ENCODE measurements around the gene OGFOD1. TPM values are rescaled to one million over a fixed set of nuclear protein-coding genes. Genes with fewer than 3 reads are reported as not detected.
A peak's percentile ranks its signal among the peaks of the same experiment; 100 is the strongest.

Gene OGFOD1
- polyA plus RNA-seq, 1 donor = 37.6 TPM

DNA sequence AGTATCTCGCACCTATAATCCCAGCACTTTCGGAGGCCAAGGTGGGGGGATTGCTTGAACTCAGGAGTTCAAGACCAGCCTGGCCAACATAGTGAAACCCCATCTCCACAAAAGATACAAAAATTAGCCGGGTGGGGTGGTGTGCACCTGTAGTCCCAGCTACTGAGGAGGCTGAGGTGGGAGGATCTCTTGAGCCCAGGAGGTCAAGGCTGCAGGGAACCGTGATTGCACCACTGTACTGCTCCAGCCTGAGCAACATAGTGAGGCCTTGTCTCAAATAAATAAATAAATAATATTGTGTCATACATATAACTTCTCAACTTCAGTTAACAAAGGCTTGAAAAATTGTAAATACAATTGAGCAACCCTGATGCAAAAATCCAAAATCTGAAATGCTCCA lies 34.2 kb upstream of the OGFOD1 start:
- H3K27ac ChIP-seq (ENCODE audit: low read length) = no peak overlapping the region
- H3K9me3 ChIP-seq (ENCODE audit: control insufficient read depth, low read depth, low read length) = no peaks in the 10 kb centered on the region
- no peaks in the 10 kb centered on the region for H3K4me1 ChIP-seq (ENCODE audit: control insufficient read depth, insufficient read depth, low read length)
- H3K4me3 ChIP-seq (ENCODE audit: low read length) = no peak overlapping the region
- H3K36me3 ChIP-seq (ENCODE audit: control insufficient read depth, insufficient read depth, low read length) = peaks cover 9% of the 10 kb centered on the region
- WGBS (ENCODE audit: insufficient coverage, low lambda C conversion rate) = no CpG with 5 or more reads among the region's 4 CpGs
- DNase-seq = no peak
- no peaks in the 10 kb centered on the region for H3K27me3 ChIP-seq (ENCODE audit: control insufficient read depth, insufficient read depth, low read length)

- peaks cover 3% of the 10 kb centered on the region for H3K4me1 ChIP-seq (ENCODE audit: control insufficient read depth, insufficient read depth, low read length)
- no peak overlapping the region for H3K27ac ChIP-seq (ENCODE audit: low read length)
- H3K4me3 ChIP-seq (ENCODE audit: low read length) = no peak overlapping the region
- no peaks in the 10 kb centered on the region for H3K9me3 ChIP-seq (ENCODE audit: control insufficient read depth, low read depth, low read length)
- no peaks in the 10 kb centered on the region for H3K27me3 ChIP-seq (ENCODE audit: control insufficient read depth, insufficient read depth, low read length)
- DNase-seq = no peak
- no peaks in the 10 kb centered on the region for H3K36me3 ChIP-seq (ENCODE audit: control insufficient read depth, insufficient read depth, low read length)
- WGBS (ENCODE audit: insufficient coverage, low lambda C conversion rate) = 91% methylated on average over 4 of the region's 8 CpGs
Measured at GRCh38 chr16:56419740-56420548, 31.4 kb upstream of the OGFOD1 start.

DNA sequence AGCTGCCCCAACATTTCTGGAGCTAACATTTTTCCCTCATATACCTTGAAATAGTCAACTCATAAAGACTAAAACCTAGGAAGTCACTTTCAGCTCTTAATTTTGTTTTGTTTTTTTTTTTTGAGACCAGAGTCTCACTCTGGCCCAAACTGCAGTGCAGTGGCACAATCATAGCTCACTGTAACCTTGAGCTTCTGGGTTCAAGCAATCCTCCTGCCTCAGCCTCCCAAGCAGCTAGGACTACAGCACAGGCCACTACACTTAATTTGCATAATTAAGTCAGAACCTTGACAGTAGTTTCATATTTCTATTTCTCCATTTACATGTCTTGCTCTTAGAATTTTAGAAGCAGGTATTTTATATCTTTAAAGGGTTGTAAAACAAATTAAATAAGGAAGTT lies 30.7 kb upstream of the OGFOD1 start:
- no peak overlapping the region for H3K27ac ChIP-seq (ENCODE audit: low read length)
- peaks cover 3% of the 10 kb centered on the region for H3K4me1 ChIP-seq (ENCODE audit: control insufficient read depth, insufficient read depth, low read length)
- DNase-seq = no peak

DNA sequence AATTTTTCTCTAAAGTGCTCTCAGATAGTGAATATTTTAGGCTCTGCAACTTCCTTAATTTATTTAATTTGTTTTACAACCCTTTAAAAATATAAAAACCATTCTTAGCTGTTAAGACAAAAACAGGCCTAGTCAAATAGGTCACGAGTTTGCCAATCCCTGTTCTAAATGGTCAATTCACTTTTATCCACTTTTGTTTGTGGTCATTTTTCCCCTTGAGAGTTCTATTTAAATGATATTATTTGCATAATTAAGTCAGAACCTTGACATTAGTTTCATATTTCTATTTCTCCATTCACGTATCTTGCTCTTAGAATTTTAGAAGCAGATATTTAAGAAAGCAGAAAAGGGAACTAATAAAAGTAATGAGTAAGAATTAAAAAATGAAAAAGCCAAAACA lies 30.0 kb upstream of the OGFOD1 start:
- no peaks in the 10 kb centered on the region for H3K9me3 ChIP-seq (ENCODE audit: control insufficient read depth, low read depth, low read length)
- 100% methylated on average over 2 of the region's 2 CpGs for WGBS (ENCODE audit: insufficient coverage, low lambda C conversion rate)
- H3K4me3 ChIP-seq (ENCODE audit: low read length) = no peak overlapping the region
- H3K27me3 ChIP-seq (ENCODE audit: control insufficient read depth, insufficient read depth, low read length) = no peaks in the 10 kb centered on the region
- H3K36me3 ChIP-seq (ENCODE audit: control insufficient read depth, insufficient read depth, low read length) = no peaks in the 10 kb centered on the region
- H3K4me1 ChIP-seq (ENCODE audit: control insufficient read depth, insufficient read depth, low read length) = peaks cover 3% of the 10 kb centered on the region
- no peak overlapping the region for H3K27ac ChIP-seq (ENCODE audit: low read length)
- no peak for DNase-seq

More for the DNA sequence above, 30.7 kb upstream of the OGFOD1 start:
- H3K36me3 ChIP-seq (ENCODE audit: control insufficient read depth, insufficient read depth, low read length) = no peaks in the 10 kb centered on the region
- no peaks in the 10 kb centered on the region for H3K27me3 ChIP-seq (ENCODE audit: control insufficient read depth, insufficient read depth, low read length)
- no peaks in the 10 kb centered on the region for H3K9me3 ChIP-seq (ENCODE audit: control insufficient read depth, low read depth, low read length)
- no peak overlapping the region for H3K4me3 ChIP-seq (ENCODE audit: low read length)

DNA sequence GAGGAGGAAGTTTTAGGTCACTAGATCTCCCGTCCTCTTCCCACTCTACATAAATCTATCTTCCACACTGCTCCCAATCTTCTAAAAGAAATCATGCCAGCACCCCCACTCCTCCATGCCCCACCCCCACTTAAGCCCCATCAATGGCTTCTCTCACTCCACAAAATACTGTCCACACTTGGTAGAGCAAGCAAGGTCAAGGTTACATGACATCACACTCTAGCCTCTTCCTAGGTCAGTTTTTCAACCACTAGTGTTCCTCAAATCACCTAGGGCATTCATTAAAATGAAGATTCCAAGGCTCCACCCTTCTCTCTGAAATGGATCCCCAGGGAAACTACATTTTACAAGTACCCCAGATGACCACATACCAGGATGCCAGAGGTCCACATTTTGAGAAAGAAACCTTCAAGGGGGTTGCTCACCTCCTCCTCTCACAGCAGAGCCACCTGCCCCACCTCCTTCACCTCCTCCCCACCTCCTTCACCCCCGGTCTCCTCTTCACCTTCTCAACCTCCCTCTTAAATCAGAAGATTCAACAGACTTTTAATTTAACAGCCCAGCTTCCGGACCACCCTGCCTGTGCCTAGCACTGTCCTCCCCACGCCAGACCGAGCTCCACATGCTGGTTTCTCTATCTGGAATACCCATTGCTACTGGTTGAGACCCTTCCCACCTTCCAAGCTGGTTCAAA lies 29.2 kb upstream of the OGFOD1 start:
- H3K27me3 ChIP-seq (ENCODE audit: control insufficient read depth, insufficient read depth, low read length) = no peaks in the 10 kb centered on the region
- peaks cover 3% of the 10 kb centered on the region for H3K4me1 ChIP-seq (ENCODE audit: control insufficient read depth, insufficient read depth, low read length)
- no peak for DNase-seq
- H3K9me3 ChIP-seq (ENCODE audit: control insufficient read depth, low read depth, low read length) = no peaks in the 10 kb centered on the region
- WGBS (ENCODE audit: insufficient coverage, low lambda C conversion rate) = no CpG with 5 or more reads among the region's 5 CpGs
- no peak overlapping the region for H3K27ac ChIP-seq (ENCODE audit: low read length)
- no peaks in the 10 kb centered on the region for H3K36me3 ChIP-seq (ENCODE audit: control insufficient read depth, insufficient read depth, low read length)
- no peak overlapping the region for H3K4me3 ChIP-seq (ENCODE audit: low read length)

DNA sequence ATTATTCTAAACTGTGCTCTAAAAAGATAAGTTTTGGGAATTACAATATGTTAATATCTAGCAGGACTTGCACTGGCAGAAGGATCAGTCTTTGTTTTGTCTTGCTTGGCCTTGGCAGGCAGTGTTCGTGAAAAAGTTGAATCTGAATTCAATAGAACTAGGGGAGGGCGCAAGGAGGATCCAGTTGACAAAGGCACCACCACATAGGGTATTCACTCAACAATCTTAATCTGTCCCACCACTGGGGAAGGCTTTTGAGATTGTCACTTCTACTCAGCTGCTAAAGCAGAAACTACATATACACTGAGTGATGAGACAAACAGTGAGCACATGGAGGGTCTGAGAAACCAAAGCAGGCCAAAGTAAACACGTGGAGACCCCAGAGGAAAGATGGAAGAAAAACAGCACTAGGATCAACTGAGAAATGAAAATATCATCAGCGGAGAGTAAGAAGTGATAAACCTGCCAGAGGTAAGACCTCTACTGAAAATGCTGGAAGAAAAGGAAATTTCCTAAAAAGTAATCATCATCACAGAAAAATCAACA lies 28.4 kb upstream of the OGFOD1 start:
- Histone ChIP-seq H3K4me1 (ENCODE audit: control insufficient read depth, insufficient read depth, low read length) (peaks cover 3% of the 10 kb centered on the region), H3K27ac (ENCODE audit: low read length) (no peak overlapping the region), H3K27me3 (ENCODE audit: control insufficient read depth, insufficient read depth, low read length) (no peaks in the 10 kb centered on the region), H3K36me3 (ENCODE audit: control insufficient read depth, insufficient read depth, low read length) (no peaks in the 10 kb centered on the region), H3K4me3 (ENCODE audit: low read length) (no peak overlapping the region), H3K9me3 (ENCODE audit: control insufficient read depth, low read depth, low read length) (no peaks in the 10 kb centered on the region)
- 90% methylated on average over 2 of the region's 4 CpGs for WGBS (ENCODE audit: insufficient coverage, low lambda C conversion rate)
- no peak for DNase-seq

DNA sequence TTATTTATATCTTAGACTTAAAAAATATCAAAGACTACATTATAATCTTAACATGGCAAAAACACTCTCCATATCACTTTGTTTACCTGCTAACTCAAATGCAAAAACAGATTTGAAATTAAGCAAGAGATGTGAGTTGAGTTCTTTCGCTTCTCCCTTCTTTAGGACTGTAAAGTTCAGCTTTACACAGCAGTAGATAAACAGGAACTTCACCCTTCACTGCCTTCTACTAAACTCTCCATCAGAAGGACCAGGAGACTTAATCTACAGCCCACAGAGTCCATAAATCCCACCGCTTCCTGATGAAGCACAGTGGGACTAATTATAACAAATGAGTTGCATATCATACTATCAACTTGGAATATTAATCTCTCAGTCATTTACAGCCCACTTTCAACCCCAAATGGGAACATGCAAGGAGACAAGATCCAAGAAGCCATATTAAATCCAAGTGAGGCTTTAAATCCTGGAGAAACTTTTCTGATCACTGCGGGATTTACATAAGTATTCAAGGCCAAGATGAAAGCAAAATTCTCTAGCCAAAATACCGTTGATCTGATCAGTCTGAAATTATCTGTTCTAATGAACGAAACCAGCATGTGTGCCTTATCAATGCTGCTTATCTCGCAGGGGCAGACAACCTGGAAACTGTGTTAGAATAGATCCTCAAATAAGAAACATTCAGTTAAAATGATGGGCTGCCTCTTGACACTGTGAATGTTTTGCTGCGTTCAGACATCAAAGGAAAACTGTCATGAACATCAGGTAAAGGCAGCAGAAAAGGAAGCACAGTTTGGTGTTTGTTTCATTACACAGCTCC lies 27.6 kb upstream of the OGFOD1 start:
- Histone ChIP-seq H3K9me3 (ENCODE audit: control insufficient read depth, low read depth, low read length) (no peaks in the 10 kb centered on the region), H3K4me1 (ENCODE audit: control insufficient read depth, insufficient read depth, low read length) (peaks cover 3% of the 10 kb centered on the region), H3K4me3 (ENCODE audit: low read length) (peak overlapping the region; percentile 59), H3K27me3 (ENCODE audit: control insufficient read depth, insufficient read depth, low read length) (no peaks in the 10 kb centered on the region), H3K27ac (ENCODE audit: low read length) (peak overlapping the region; percentile 38), H3K36me3 (ENCODE audit: control insufficient read depth, insufficient read depth, low read length) (peaks cover 2% of the 10 kb centered on the region)
- peak in 1 of 2 donors; percentile 42 for DNase-seq
- no CpG with 5 or more reads among the region's 7 CpGs for WGBS (ENCODE audit: insufficient coverage, low lambda C conversion rate)

- Histone ChIP-seq H3K4me1 (ENCODE audit: control insufficient read depth, insufficient read depth, low read length) (peaks cover 3% of the 10 kb centered on the region), H3K4me3 (ENCODE audit: low read length) (peak overlapping the region; percentile 59), H3K27me3 (ENCODE audit: control insufficient read depth, insufficient read depth, low read length) (no peaks in the 10 kb centered on the region), H3K27ac (ENCODE audit: low read length) (peak overlapping the region; percentile 38), H3K9me3 (ENCODE audit: control insufficient read depth, low read depth, low read length) (no peaks in the 10 kb centered on the region), H3K36me3 (ENCODE audit: control insufficient read depth, insufficient read depth, low read length) (peaks cover 4% of the 10 kb centered on the region)
- no CpG with 5 or more reads among the region's 16 CpGs for WGBS (ENCODE audit: insufficient coverage, low lambda C conversion rate)
- peak in 1 of 2 donors; percentile 44 for DNase-seq
Measured at GRCh38 chr16:56424404-56424764, 27.0 kb upstream of the OGFOD1 start.

DNA sequence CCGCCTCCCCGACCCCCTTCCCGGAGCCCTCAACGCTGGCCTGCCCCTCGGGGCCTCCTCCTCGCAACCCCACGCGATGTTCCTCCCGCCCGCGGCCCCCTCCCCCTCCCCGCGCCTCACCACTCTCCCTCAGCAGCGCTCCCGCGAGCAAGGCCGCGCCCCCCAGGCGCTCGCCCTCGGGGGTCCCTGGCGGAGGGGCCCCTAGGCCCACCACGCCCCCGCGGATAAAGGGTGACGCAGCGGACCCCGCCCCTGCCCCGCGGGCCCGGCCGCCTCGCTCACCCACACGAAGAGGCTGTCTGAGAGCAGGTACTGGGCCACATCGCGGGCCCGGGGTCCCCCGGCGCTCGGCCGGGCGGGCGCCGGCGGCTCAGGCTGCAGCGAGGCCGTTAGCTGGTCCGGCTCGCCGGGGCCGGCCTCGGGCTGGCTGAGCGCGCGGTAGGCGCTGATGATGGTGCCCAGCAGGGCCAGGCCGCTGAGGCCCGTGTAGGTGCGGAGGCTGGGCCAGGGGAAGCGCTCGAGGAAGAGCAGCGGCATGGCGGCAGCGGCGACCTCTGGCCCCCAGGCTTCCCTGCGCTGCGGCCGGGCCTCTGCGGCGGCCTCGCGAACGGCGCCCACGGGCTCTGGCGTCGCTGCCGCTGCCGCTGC lies 26.4 kb upstream of the OGFOD1 start:
- peak overlapping the region; percentile 38 for H3K27ac ChIP-seq (ENCODE audit: low read length)
- no peaks in the 10 kb centered on the region for H3K9me3 ChIP-seq (ENCODE audit: control insufficient read depth, low read depth, low read length)
- peak in 1 of 2 donors; percentile 74 for DNase-seq
- peaks cover 4% of the 10 kb centered on the region for H3K36me3 ChIP-seq (ENCODE audit: control insufficient read depth, insufficient read depth, low read length)
- H3K27me3 ChIP-seq (ENCODE audit: control insufficient read depth, insufficient read depth, low read length) = no peaks in the 10 kb centered on the region
- no CpG with 5 or more reads among the region's 79 CpGs for WGBS (ENCODE audit: insufficient coverage, low lambda C conversion rate)
- H3K4me1 ChIP-seq (ENCODE audit: control insufficient read depth, insufficient read depth, low read length) = peaks cover 3% of the 10 kb centered on the region
- H3K4me3 ChIP-seq (ENCODE audit: low read length) = peak overlapping the region; percentile 59

DNA sequence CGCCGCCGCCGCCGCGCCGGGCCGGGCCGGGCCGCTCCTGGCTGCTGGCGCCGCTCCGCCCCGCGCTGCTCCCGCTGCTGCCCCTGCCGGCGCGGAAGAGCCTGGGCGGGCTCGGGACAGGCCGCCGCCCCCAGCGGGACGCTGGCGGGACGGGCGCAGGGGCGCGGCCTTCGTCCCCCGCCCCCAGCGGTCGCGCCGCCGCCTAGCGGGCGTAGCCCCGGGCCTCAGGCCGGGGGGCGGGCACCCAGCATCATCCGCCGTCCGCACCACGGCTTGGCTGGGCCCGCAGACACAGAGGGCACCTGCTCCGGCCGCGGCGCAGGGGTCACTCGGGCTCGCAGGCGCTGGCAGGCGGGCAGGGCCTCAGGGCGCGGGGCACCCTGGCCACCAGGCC lies 25.9 kb upstream of the OGFOD1 start, which contains the start of gene AMFR:
Gene AMFR, minus strand, starts transcription at position 107 of the 394 bp plus-strand sequence. CDS start 218 bp downstream, outside the sequence.
- no CpG with 5 or more reads among the region's 57 CpGs for WGBS (ENCODE audit: insufficient coverage, low lambda C conversion rate)
- peaks cover 4% of the 10 kb centered on the region for H3K36me3 ChIP-seq (ENCODE audit: control insufficient read depth, insufficient read depth, low read length)
- no peaks in the 10 kb centered on the region for H3K9me3 ChIP-seq (ENCODE audit: control insufficient read depth, low read depth, low read length)
- DNase-seq = peak; percentile 84 to 88
- peak within 1 kb of the TSS; percentile 59 for H3K4me3 ChIP-seq (ENCODE audit: low read length)
- peaks cover 3% of the 10 kb centered on the region for H3K4me1 ChIP-seq (ENCODE audit: control insufficient read depth, insufficient read depth, low read length)
- peak within 1 kb of the TSS; percentile 38 for H3K27ac ChIP-seq (ENCODE audit: low read length)
- no peaks in the 10 kb centered on the region for H3K27me3 ChIP-seq (ENCODE audit: control insufficient read depth, insufficient read depth, low read length)

Measured in large intestine (tissue), 3 donors.